Neuronal stem cell (in vitro differentiated cells): ENCODE measurements around the gene AMN.
A peak's percentile ranks its signal among the peaks of the same experiment; 100 is the strongest.

Experiments used
- DNase-seq: peaks from one replicate; pipeline ENCODE4 v3.0.0-alpha.2; 2013; ENCODE audit warnings: low spot score
- H2AFZ ChIP-seq: one replicate; pipeline ENCODE4 v1.6.1; 2013; ENCODE audit warnings: mild to moderate bottlenecking, low read length, inconsistent platforms
- H2AK5ac ChIP-seq: 2 replicates; pipeline ENCODE4 v1.6.1; 2013; ENCODE audit warnings: low read depth, mild to moderate bottlenecking, inconsistent platforms, low read length, moderate library complexity, mixed read lengths
- H2BK120ac ChIP-seq: 2 replicates; pipeline ENCODE4 v1.6.1; 2013; ENCODE audit warnings: low read depth, mild to moderate bottlenecking, inconsistent platforms, low read length, moderate library complexity, mixed read lengths
- H2BK12ac ChIP-seq: one replicate; pipeline ENCODE4 v1.6.1; 2013; ENCODE audit warnings: low read length, inconsistent platforms
- H2BK15ac ChIP-seq: 2 replicates; pipeline ENCODE4 v1.6.1; 2013; ENCODE audit warnings: mild to moderate bottlenecking, low read length, inconsistent platforms, mixed read lengths
- H2BK5ac ChIP-seq: one replicate; pipeline ENCODE4 v1.6.1; 2013; ENCODE audit warnings: inconsistent platforms, mild to moderate bottlenecking, low read length, moderate library complexity
- H3K14ac ChIP-seq: one replicate; pipeline ENCODE4 v1.6.1; 2013; ENCODE audit warnings: low read length, inconsistent platforms
- H3K18ac ChIP-seq: 2 replicates; pipeline ENCODE4 v1.6.1; 2013; ENCODE audit warnings: low read length, inconsistent platforms
- H3K23ac ChIP-seq: 2 replicates; pipeline ENCODE4 v1.6.1; 2013; ENCODE audit warnings: low read depth, mild to moderate bottlenecking, mixed read lengths, low read length, inconsistent platforms; ENCODE audit not compliant: poor library complexity
- H3K27ac ChIP-seq: replicated peaks from 3 replicates; pipeline ENCODE4 v1.5.1; 2013; ENCODE audit warnings: low read length, inconsistent platforms
- H3K27me3 ChIP-seq, 3 experiments: 2 replicates each; pipeline ENCODE4 v1.6.1; 2013; ENCODE audit warnings: low read length in 3 of 3, mild to moderate bottlenecking in 2 of 3, inconsistent platforms in 1 of 3, low read depth in 1 of 3, mixed read lengths in 1 of 3, moderate library complexity in 1 of 3; ENCODE audit not compliant: control insufficient read depth in 3 of 3, insufficient read depth in 3 of 3
- H3K36me3 ChIP-seq, 2 donors: replicated peaks in 1 of 2; 2 replicates each; pipeline ENCODE4 v1.6.1; 2013; ENCODE audit warnings: low read length in 2 of 2; ENCODE audit not compliant: control insufficient read depth in 2 of 2, insufficient read depth in 2 of 2
- H3K4ac ChIP-seq: 2 replicates; pipeline ENCODE4 v1.6.1; 2013; ENCODE audit warnings: inconsistent platforms, mild to moderate bottlenecking, low read length, moderate library complexity
- H3K4me1 ChIP-seq, 2 donors: 1 replicate in 1 of 2; 2 replicates in 1 of 2; pipeline ENCODE4 v1.6.1; 2013; ENCODE audit warnings: low read length in 2 of 2, low read depth in 1 of 2; ENCODE audit not compliant: control insufficient read depth in 2 of 2, insufficient read depth in 1 of 2
- H3K4me2 ChIP-seq: one replicate; pipeline ENCODE4 v1.6.1; 2013; ENCODE audit warnings: mild to moderate bottlenecking, low read length, inconsistent platforms; ENCODE audit not compliant: insufficient read depth, poor library complexity, severe bottlenecking
- H3K4me3 ChIP-seq, 2 donors: 2 replicates each; pipeline ENCODE4 v1.5.1; 2013; ENCODE audit warnings: low read length in 2 of 2, mild to moderate bottlenecking in 2 of 2, inconsistent platforms in 1 of 2, moderate library complexity in 1 of 2
- H3K79me1 ChIP-seq: one replicate; pipeline ENCODE4 v1.6.1; 2013; ENCODE audit warnings: low read depth, mild to moderate bottlenecking, inconsistent platforms, low read length, moderate library complexity
- H3K9ac ChIP-seq: one replicate; pipeline ENCODE4 v1.6.1; 2013; ENCODE audit warnings: mild to moderate bottlenecking, low read depth, low read length, inconsistent platforms; ENCODE audit not compliant: poor library complexity
- H3K9me3 ChIP-seq, 2 donors: replicated peaks in 1 of 2; 2 replicates each; pipeline versions ENCODE3 to v1.6.1; 2013; ENCODE audit warnings: low read length in 2 of 2, mild to moderate bottlenecking in 2 of 2, inconsistent platforms in 1 of 2, low read depth in 1 of 2, mixed read lengths in 1 of 2, moderate library complexity in 1 of 2; ENCODE audit not compliant: control insufficient read depth in 2 of 2, insufficient read depth in 1 of 2
- H4K8ac ChIP-seq: one replicate; pipeline ENCODE4 v1.6.1; 2013; ENCODE audit warnings: low read depth, mild to moderate bottlenecking, inconsistent platforms, low read length, moderate library complexity
- H4K91ac ChIP-seq: one replicate; pipeline ENCODE4 v1.6.1; 2013; ENCODE audit warnings: low read length, low read depth, mild to moderate bottlenecking, inconsistent platforms; ENCODE audit not compliant: poor library complexity
- WGBS, 2 donors: extraction: QIAGEN DNeasy Blood & Tissue Kit; methylation state at CpG; one replicate each; pipeline ENCODE4 v1.1.7; 2013; ENCODE audit warnings: missing lambda C conversion rate in 2 of 2, mixed read lengths in 1 of 2; ENCODE audit not compliant: insufficient read length in 2 of 2, insufficient replicate concordance in 1 of 2; ENCODE audit errors: extremely low coverage in 2 of 2; 5-methylcytosine and 5-hydroxymethylcytosine counted together

The AMN gene

DNA sequence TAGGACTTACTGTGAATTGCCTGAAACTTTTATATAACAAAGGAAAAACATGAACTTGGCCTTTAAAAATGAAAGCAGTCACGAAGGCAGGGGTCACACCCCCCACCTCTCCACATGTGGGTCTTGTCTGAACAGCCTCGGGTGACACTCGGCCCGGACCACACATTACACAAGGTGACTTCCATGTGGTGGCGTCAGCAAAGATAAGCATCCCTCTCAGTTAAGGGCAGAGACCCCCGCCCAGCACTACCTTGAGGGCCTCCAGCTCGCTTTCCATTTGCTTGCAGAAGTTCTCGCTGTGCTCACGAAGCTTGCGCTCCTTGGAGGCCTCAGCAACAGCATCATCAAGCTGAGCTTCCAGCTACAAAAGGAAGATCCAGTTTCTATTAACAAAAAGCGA lies 47.4 kb downstream of the AMN start:
- WGBS, 2 donors = no CpG with 5 or more reads among the region's 11 CpGs
- Histone ChIP-seq H3K36me3 (peaks cover 44 to 94% of the 10 kb centered on the region in 2 donors), H3K27me3 (no peaks in the 10 kb centered on the region)

GRCh38 chr14:102970496-102970895 lies 48.0 kb downstream of the AMN start:
- DNase-seq = no peak
- Histone ChIP-seq H2BK12ac (no peak overlapping the region), H3K9ac (no peak overlapping the region), H2AFZ (no peak overlapping the region), H3K4ac (no peak overlapping the region), H3K18ac (no peak overlapping the region), H3K9me3 (no peaks in the 10 kb centered on the region), H4K91ac (no peak overlapping the region), H3K36me3 (peaks cover 44 to 92% of the 10 kb centered on the region in 2 donors), H3K27me3 (no peaks in the 10 kb centered on the region), H3K4me2 (no peak overlapping the region), H3K27ac (no peak overlapping the region), H2BK15ac (no peak overlapping the region), H3K4me3 (no peak overlapping the region), H3K4me1 (no peaks in the 10 kb centered on the region), H4K8ac (no peak overlapping the region), H2BK120ac (no peak overlapping the region), H2BK5ac (no peak overlapping the region), H3K23ac (no peak overlapping the region), H3K14ac (no peak overlapping the region), H3K79me1 (peaks cover 3% of the 10 kb centered on the region), H2AK5ac (no peak overlapping the region)
- no CpG with 5 or more reads among the region's 10 CpGs for WGBS, 2 donors

More for the DNA sequence above, 47.4 kb downstream of the AMN start:
- Histone ChIP-seq H3K9ac (no peak overlapping the region), H2BK12ac (no peak overlapping the region), H3K79me1 (peaks cover 3% of the 10 kb centered on the region), H4K91ac (no peak overlapping the region), H3K4me3 (no peak overlapping the region), H3K23ac (no peak overlapping the region), H2BK120ac (no peak overlapping the region), H3K4me1 (no peaks in the 10 kb centered on the region), H2AFZ (no peak overlapping the region), H3K4ac (no peak overlapping the region), H3K18ac (no peak overlapping the region), H3K14ac (no peak overlapping the region), H2AK5ac (no peak overlapping the region), H3K4me2 (no peak overlapping the region), H3K27ac (no peak overlapping the region), H4K8ac (no peak overlapping the region), H2BK15ac (no peak overlapping the region), H2BK5ac (no peak overlapping the region), H3K9me3 (no peaks in the 10 kb centered on the region)
- DNase-seq = no peak

DNA sequence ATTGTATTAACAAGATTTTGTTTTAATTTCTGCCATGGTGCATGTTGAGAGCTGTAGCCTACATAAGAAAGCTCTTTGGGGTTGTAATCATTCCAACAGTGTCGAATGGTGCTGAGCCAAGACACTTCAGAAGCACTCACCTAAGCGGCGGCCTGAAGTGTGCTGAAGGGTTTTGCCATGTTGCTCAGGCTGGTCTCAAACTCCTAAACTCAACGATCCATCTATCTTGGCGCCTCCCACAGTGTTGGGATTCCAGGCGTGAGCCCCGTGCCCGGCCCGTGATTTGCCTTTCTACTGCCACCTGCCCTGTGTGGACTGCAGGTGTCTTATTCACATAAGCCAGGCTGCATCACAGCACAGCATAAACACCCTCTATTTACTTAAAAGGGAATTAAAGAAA lies 48.9 kb downstream of the AMN start:
- H3K4me1 ChIP-seq = no peaks in the 10 kb centered on the region
- H2AK5ac ChIP-seq = no peak overlapping the region
- H3K4ac ChIP-seq = no peak overlapping the region
- H2BK5ac ChIP-seq = no peak overlapping the region
- H3K79me1 ChIP-seq = peaks cover 3% of the 10 kb centered on the region
- no peak overlapping the region for H2BK12ac ChIP-seq
- no peak overlapping the region for H3K18ac ChIP-seq
- no peak overlapping the region for H4K91ac ChIP-seq
- WGBS, 2 donors = no CpG with 5 or more reads among the region's 9 CpGs
- H3K9me3 ChIP-seq = no peaks in the 10 kb centered on the region
- no peaks in the 10 kb centered on the region for H3K27me3 ChIP-seq
- H3K27ac ChIP-seq = no peak overlapping the region
- peaks cover 45 to 92% of the 10 kb centered on the region in 2 donors for H3K36me3 ChIP-seq
- H3K9ac ChIP-seq = no peak overlapping the region
- H3K23ac ChIP-seq = no peak overlapping the region
- H2AFZ ChIP-seq = no peak overlapping the region
- H2BK120ac ChIP-seq = no peak overlapping the region
- H2BK15ac ChIP-seq = no peak overlapping the region
- DNase-seq = no peak
- no peak overlapping the region for H3K14ac ChIP-seq
- no peak overlapping the region for H3K4me3 ChIP-seq
- no peak overlapping the region for H3K4me2 ChIP-seq
- H4K8ac ChIP-seq = no peak overlapping the region

- Histone ChIP-seq H3K36me3 (peaks cover 44 to 91% of the 10 kb centered on the region in 2 donors), H2AK5ac (no peak overlapping the region)
- WGBS, 2 donors = no CpG with 5 or more reads among the region's 25 CpGs
These were observed 49.6 kb downstream of the AMN start for GRCh38 chr14:102971836-102972606.

More at GRCh38 chr14:102971836-102972606, 49.6 kb downstream of the AMN start:
- no peak overlapping the region for H3K9ac ChIP-seq
- no peak overlapping the region for H3K14ac ChIP-seq
- H3K79me1 ChIP-seq = peaks cover 3% of the 10 kb centered on the region
- H2BK12ac ChIP-seq = no peak overlapping the region
- no peak overlapping the region for H3K27ac ChIP-seq
- H4K91ac ChIP-seq = no peak overlapping the region
- no peak for DNase-seq
- H4K8ac ChIP-seq = no peak overlapping the region
- no peak overlapping the region for H3K4me3 ChIP-seq
- H3K27me3 ChIP-seq = no peaks in the 10 kb centered on the region
- no peaks in the 10 kb centered on the region for H3K4me1 ChIP-seq
- no peak overlapping the region for H3K4me2 ChIP-seq
- H3K9me3 ChIP-seq = no peaks in the 10 kb centered on the region
- H2BK5ac ChIP-seq = no peak overlapping the region
- no peak overlapping the region for H2BK120ac ChIP-seq
- no peak overlapping the region for H3K18ac ChIP-seq
- H3K23ac ChIP-seq = peak overlapping the region; percentile 70
- no peak overlapping the region for H2BK15ac ChIP-seq
- H3K4ac ChIP-seq = no peak overlapping the region
- H2AFZ ChIP-seq = no peak overlapping the region
